Liver (tissue), 3 donors: Measurements from ENCODE around the gene PRR5L.

Experiments used
- RAD21 ChIP-seq, 2 donors: IDR thresholded peaks; 2 replicates each; pipeline ENCODE4 v1.6.1; 2016; ENCODE audit warnings: antibody characterized with exemption in 2 of 2, mild to moderate bottlenecking in 2 of 2
- REST ChIP-seq: IDR thresholded peaks from 2 replicates; pipeline ENCODE4 v1.6.1; 2016; ENCODE audit warnings: antibody characterized with exemption, mild to moderate bottlenecking
- TF ChIP-seq, protein P1 (sequence below): fragments of 150-350 bp; IDR thresholded peaks from 2 replicates; pipeline ENCODE4 v1.5.1; 2017; ENCODE audit warnings: improper control_type of control experiment, low read depth, low read length; ENCODE audit not compliant: missing input control
- TF ChIP-seq, protein P2 (sequence below): IDR thresholded peaks from 2 replicates; pipeline ENCODE4 v1.6.1; 2016; ENCODE audit warnings: antibody characterized with exemption
- donor health status: healthy.
- donor health status: healthy.

- TF ChIP-seq, protein P1, sequence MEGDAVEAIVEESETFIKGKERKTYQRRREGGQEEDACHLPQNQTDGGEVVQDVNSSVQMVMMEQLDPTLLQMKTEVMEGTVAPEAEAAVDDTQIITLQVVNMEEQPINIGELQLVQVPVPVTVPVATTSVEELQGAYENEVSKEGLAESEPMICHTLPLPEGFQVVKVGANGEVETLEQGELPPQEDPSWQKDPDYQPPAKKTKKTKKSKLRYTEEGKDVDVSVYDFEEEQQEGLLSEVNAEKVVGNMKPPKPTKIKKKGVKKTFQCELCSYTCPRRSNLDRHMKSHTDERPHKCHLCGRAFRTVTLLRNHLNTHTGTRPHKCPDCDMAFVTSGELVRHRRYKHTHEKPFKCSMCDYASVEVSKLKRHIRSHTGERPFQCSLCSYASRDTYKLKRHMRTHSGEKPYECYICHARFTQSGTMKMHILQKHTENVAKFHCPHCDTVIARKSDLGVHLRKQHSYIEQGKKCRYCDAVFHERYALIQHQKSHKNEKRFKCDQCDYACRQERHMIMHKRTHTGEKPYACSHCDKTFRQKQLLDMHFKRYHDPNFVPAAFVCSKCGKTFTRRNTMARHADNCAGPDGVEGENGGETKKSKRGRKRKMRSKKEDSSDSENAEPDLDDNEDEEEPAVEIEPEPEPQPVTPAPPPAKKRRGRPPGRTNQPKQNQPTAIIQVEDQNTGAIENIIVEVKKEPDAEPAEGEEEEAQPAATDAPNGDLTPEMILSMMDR = no peak
- no peak for TF ChIP-seq RAD21 (IDR thresholded peaks at IDR 0.05)
- no peak for TF ChIP-seq REST
- TF ChIP-seq, protein P2, sequence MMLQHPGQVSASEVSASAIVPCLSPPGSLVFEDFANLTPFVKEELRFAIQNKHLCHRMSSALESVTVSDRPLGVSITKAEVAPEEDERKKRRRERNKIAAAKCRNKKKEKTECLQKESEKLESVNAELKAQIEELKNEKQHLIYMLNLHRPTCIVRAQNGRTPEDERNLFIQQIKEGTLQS = no peak
Measured at GRCh38 chr11:36460220-36460619, 164.1 kb downstream of the PRR5L start.
